ENCODE data around the gene HUNK. TPM values are rescaled to one million over a fixed set of nuclear protein-coding genes. Genes with fewer than 3 reads are reported as not detected.
"Not testable (repeated sequence)": the region's sequence is repeated elsewhere in the genome, so short reads cannot be mapped to it uniquely, and the experiment has no call there.

HUNK gene
- total RNA-seq, 1 donor from 2014 or later, result 0.64 TPM

GRCh38 chr21:32035617-32036016 is 162.8 kb downstream of the HUNK start:
- Histone ChIP-seq H3K27ac (no peak overlapping the region), H3K4me3 (no peak overlapping the region), H3K36me3 (no peaks in the 10 kb centered on the region), H3K9me3 (no peaks in the 10 kb centered on the region), H3K27me3 (no peaks in the 10 kb centered on the region), H3K4me1 (no peaks in the 10 kb centered on the region)
- no peak for DNase-seq (ENCODE audit: low spot score in 2 of 2)
- intact Hi-C loops (cut with DNase I), result no loop called here
- TF ChIP-seq, protein P1, sequence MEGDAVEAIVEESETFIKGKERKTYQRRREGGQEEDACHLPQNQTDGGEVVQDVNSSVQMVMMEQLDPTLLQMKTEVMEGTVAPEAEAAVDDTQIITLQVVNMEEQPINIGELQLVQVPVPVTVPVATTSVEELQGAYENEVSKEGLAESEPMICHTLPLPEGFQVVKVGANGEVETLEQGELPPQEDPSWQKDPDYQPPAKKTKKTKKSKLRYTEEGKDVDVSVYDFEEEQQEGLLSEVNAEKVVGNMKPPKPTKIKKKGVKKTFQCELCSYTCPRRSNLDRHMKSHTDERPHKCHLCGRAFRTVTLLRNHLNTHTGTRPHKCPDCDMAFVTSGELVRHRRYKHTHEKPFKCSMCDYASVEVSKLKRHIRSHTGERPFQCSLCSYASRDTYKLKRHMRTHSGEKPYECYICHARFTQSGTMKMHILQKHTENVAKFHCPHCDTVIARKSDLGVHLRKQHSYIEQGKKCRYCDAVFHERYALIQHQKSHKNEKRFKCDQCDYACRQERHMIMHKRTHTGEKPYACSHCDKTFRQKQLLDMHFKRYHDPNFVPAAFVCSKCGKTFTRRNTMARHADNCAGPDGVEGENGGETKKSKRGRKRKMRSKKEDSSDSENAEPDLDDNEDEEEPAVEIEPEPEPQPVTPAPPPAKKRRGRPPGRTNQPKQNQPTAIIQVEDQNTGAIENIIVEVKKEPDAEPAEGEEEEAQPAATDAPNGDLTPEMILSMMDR (IDR thresholded peaks at IDR 0.05), result no peak

DNA sequence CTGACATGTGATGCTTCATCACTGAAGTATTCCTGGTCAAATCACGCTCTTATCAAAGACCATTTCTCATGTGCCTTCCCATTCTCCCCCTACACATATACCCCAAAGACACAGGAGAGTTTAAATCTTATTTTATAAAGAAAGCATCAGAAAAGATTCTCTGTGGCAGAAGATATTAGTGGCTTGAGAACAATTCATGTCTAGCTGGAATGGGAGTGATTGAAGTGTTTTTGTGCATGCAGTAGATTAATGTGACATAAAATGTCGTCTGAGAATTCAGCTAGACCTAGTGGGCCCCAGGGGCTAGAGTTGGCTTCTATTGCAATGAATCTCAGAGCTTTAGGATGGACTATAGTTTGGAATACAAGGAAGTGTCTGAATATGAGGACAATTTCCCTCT is 163.9 kb downstream of the HUNK start:
- DNase-seq (ENCODE audit: low spot score in 2 of 2), result no peak
- no peaks in the 10 kb centered on the region for H3K36me3 ChIP-seq
- intact Hi-C loops (cut with DNase I), result no loop called here
- no peaks in the 10 kb centered on the region for H3K9me3 ChIP-seq
- TF ChIP-seq, protein P1 (IDR thresholded peaks at IDR 0.05), result no peak
- no peak overlapping the region for H3K4me3 ChIP-seq
- no peaks in the 10 kb centered on the region for H3K4me1 ChIP-seq
- no peaks in the 10 kb centered on the region for H3K27me3 ChIP-seq
- H3K27ac ChIP-seq, result no peak overlapping the region

DNA sequence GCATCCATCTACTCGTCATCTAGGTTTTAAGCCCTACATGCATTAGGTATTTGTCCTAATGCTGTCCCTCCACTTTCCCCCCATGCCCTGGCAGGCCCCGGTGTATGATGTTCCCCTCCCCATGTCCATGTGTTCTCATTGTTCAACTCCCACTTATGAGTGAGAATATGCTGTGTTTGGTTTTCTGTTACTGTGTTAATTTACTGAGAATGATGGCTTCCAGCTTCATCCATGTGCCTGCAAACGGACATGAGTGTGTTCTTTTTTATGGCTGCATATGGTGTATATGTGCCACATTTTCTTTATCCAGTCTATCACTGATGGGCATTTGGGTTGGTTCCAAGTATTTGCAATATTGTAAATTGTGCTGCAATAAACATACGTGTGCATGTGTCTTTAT is 165.9 kb downstream of the HUNK start:
- H3K4me3 ChIP-seq; H3K36me3 ChIP-seq; DNase-seq (ENCODE audit: low spot score in 2 of 2); H3K27ac ChIP-seq; H3K27me3 ChIP-seq; H3K9me3 ChIP-seq; H3K4me1 ChIP-seq; intact Hi-C loops (cut with DNase I): not testable (repeated sequence)

GRCh38 chr21:32043458-32043857 is 170.6 kb downstream of the HUNK start:
- no peaks in the 10 kb centered on the region for H3K4me1 ChIP-seq
- H3K4me3 ChIP-seq, result no peak overlapping the region
- intact Hi-C loops (cut with DNase I), result no loop called here
- H3K27ac ChIP-seq, result no peak overlapping the region
- H3K9me3 ChIP-seq, result no peaks in the 10 kb centered on the region
- no peak for DNase-seq (ENCODE audit: low spot score in 2 of 2)
- H3K36me3 ChIP-seq, result no peaks in the 10 kb centered on the region
- TF ChIP-seq, protein P1 (IDR thresholded peaks at IDR 0.05), result no peak
- H3K27me3 ChIP-seq, result no peaks in the 10 kb centered on the region

DNA sequence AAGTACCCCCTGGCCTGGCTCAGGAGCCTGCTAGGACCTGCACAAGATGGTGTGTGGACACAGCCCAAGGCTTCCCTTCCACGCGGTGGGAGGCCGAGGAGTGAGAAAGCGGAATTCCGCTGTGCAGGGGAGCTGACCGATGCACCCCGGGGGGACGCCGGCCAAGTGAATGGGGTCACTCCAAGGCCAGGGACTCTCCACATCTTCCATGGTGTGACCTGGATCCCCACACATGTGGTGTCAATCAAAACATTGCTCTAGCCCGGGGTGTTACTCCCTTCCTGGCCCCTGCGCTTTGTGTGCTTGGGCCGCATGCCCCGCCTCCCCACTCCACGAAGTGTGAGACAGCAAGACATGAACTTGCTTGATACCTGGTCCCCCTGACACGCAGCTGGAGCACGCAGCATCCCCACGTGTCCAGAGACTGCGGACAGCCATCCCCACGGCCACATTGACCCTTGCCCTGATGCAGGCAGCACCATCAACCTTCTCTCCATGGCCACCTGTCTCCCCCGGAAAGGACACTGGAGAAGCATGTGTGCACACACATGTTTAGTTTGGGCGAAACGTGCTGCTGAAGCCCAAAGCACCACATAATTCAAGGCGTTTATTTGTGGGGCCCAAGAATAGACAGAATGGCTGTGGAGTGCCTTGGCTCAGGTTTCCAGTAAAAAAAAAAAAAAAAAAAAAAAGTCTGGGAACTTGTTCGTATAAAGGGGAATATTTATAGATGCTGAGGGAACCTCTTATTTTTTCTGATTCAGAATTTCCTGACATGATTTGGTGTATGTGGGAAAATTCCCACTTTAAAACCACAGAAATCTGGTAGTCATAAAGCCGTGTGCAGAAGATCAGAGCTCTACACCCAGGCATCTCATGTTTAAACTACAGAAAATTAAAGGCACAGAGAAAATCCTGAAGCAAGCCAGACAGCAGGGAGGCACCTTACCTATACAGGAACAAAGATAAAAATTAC is 171.7 kb downstream of the HUNK start:
- H3K27ac ChIP-seq, result no peak overlapping the region
- DNase-seq (ENCODE audit: low spot score in 2 of 2), result no peak
- no peaks in the 10 kb centered on the region for H3K9me3 ChIP-seq
- H3K27me3 ChIP-seq, result no peaks in the 10 kb centered on the region
- TF ChIP-seq, protein P1 (IDR thresholded peaks at IDR 0.05), result no peak
- no peaks in the 10 kb centered on the region for H3K4me1 ChIP-seq
- no peaks in the 10 kb centered on the region for H3K36me3 ChIP-seq
- intact Hi-C loops (cut with DNase I), result no loop called here
- H3K4me3 ChIP-seq, result no peak overlapping the region

DNA sequence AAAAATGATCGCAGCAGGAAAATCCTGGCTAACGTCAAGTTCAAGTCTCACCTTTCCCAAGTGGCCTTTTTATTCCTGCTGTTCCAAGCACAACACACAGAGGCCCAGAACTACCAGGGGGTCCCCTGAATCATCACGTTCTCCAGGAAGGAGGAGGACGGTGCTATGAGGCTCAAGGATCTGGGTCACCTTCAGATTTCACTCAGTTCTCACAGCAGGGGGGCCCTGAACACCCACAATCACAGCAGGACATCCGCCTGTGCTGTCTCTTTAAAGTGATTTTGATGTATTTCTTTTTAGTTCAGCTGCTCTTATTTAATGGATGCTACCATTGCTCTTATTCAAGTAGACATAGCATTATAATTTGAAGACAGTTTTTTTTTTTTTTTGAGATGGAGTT is 173.4 kb downstream of the HUNK start:
- no peaks in the 10 kb centered on the region for H3K36me3 ChIP-seq
- intact Hi-C loops (cut with DNase I), result no loop called here
- H3K27ac ChIP-seq, result no peak overlapping the region
- H3K4me1 ChIP-seq, result no peaks in the 10 kb centered on the region
- no peaks in the 10 kb centered on the region for H3K27me3 ChIP-seq
- H3K9me3 ChIP-seq, result peaks cover 0 to under 1% of the 10 kb centered on the region in 2 donors
- TF ChIP-seq, protein P1 (IDR thresholded peaks at IDR 0.05), result no peak
- H3K4me3 ChIP-seq, result no peak overlapping the region
- DNase-seq (ENCODE audit: low spot score in 2 of 2), result no peak
